Measurements from ENCODE around the gene ARSJ. TPM values are rescaled to one million over a fixed set of nuclear protein-coding genes. Genes with fewer than 3 reads are reported as not detected.

ARSJ gene
- total and polyA plus RNA-seq, 2 of the 8 experiments (the other 6 are each of a cell fraction or from before 2014, with no cell fraction given): 1.4 to 6.3 TPM

DNA sequence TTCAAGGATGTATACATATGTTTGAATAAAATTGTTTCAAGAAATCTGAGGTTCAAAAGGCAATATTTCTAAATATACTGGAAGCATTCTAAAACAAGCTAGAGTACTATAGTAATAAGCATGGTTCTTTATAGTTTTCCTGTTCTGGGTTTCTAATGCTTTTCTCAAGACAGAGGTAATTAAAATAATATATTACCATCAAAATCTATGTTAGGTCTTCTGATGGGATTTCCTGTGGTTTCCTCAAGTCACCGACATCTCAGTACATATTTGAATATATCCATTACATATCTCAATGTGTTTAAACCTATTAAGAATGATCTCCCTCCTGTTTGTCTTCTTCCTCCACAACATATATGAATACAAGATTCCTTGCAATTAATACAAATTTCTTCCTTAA lies 25.6 kb downstream of the ARSJ start:
- Histone ChIP-seq H3K79me1 (ENCODE audit: low read depth, low read length) (no peaks in the 10 kb centered on the region), H3K9me3 (ENCODE audit: insufficient read depth in 2 of 2, low read depth in 1 of 2, low read length in 1 of 2) (no peaks in the 10 kb centered on the region), H3K9ac (replicated peaks in 1 of 4; ENCODE audit: extremely low read depth in 1 of 4, low read depth in 3 of 4, low read length in 3 of 4) (no peak overlapping the region), H2BK5ac (ENCODE audit: low read depth, low read length) (no peak overlapping the region), H3K23ac (ENCODE audit: insufficient read length) (no peak overlapping the region), H2BK15ac (ENCODE audit: low read length) (no peak overlapping the region), H3K23me2 (ENCODE audit: low read depth, low read length) (no peaks in the 10 kb centered on the region), H3K18ac (ENCODE audit: extremely low read depth, low read length) (no peak overlapping the region), H3K4me1 (replicated peaks in 1 of 4; ENCODE audit: control insufficient read depth in 3 of 4, insufficient read depth in 4 of 4, low read length in 3 of 4) (peaks cover 0 to 2% (median 0%) of the 10 kb centered on the region in 4 experiments; a peak in 1 of 7 replicates), H4K20me1 (replicated peaks in 1 of 2; ENCODE audit: control insufficient read depth in 1 of 2, insufficient read depth in 2 of 2, low read length in 2 of 2) (no peaks in the 10 kb centered on the region), H2BK12ac (ENCODE audit: low read depth, low read length) (no peak overlapping the region), H3K4me3 (ENCODE audit: extremely low read depth in 1 of 4, insufficient read depth in 2 of 4, low read depth in 3 of 4, low read length in 4 of 4) (no peak overlapping the region), H2BK20ac (ENCODE audit: low read length) (no peak overlapping the region), H3K4me2 (ENCODE audit: insufficient read depth in 1 of 2, low read depth in 2 of 2, low read length in 2 of 2) (no peak overlapping the region), H2AK5ac (ENCODE audit: low read depth, low read length) (no peak overlapping the region), H3K27me3 (replicated peaks in 1 of 4; ENCODE audit: control insufficient read depth in 3 of 4, extremely low read depth in 1 of 4, insufficient read depth in 3 of 4, low read length in 3 of 4) (no peaks in the 10 kb centered on the region), H3K4ac (replicated peaks; ENCODE audit: insufficient read length, low read depth, low read length) (no peak overlapping the region), H4K8ac (ENCODE audit: extremely low read depth, insufficient read depth, low read length) (no peak overlapping the region), H4K5ac (ENCODE audit: insufficient read length, low read depth, low read length) (no peak overlapping the region), H3K36me3 (ENCODE audit: control insufficient read depth in 2 of 4, insufficient read depth in 4 of 4, low read length in 3 of 4) (no peaks in the 10 kb centered on the region), H2BK120ac (replicated peaks; ENCODE audit: low read depth, low read length) (no peak overlapping the region), H2AFZ (ENCODE audit: low read length) (no peak overlapping the region), H3K27ac (ENCODE audit: low read depth, low read length) (no peak overlapping the region), H3K79me2 (ENCODE audit: control insufficient read depth in 1 of 2, insufficient read depth in 2 of 2, low read length in 2 of 2) (no peaks in the 10 kb centered on the region), H4K91ac (replicated peaks; ENCODE audit: insufficient read length, low read length) (no peak overlapping the region), H3K14ac (ENCODE audit: insufficient read length) (no peak overlapping the region), H3K56ac (replicated peaks; ENCODE audit: insufficient read length, low read depth, low read length) (no peak overlapping the region)
- no peak for DNase-seq (ENCODE audit: low read depth in 1 of 2, low spot score in 2 of 2)
- CTCF ChIA-PET (ENCODE audit: partially characterized antibody): interaction anchor here (1.2 to 3.9 kb wide), 8 partner anchors 9 to 434 kb away, joined by 3 to 35 read pairs (median 4); partner anchors contain the start of gene ARSJ
- 94% methylated on average over 1 of the region's 1 CpG; no CpG with 5 or more reads in 1 of the 2 experiments for WGBS, 2 experiments (ENCODE audit: extremely low coverage in 1 of 2, insufficient coverage in 1 of 2, insufficient read length in 1 of 2, insufficient replicate concordance in 2 of 2, low coverage in 1 of 2, low lambda C conversion rate in 2 of 2, missing lambda C conversion rate in 1 of 2)
- FAIRE-seq: no peak
- TF ChIP-seq POU5F1 (IDR thresholded peaks at IDR 0.05; ENCODE audit: low read depth, low read length): no peak
- TF ChIP-seq CBX8 (IDR thresholded peaks at IDR 0.05; ENCODE audit: borderline replicate concordance, low read depth, low read length): no peak
- POLR2A ChIA-PET (ENCODE audit: partially characterized antibody): no interaction called here

Data from H1 (cell line).